Stimulated activated CD8-positive, alpha-beta memory T cell treated with anti-CD3 and anti-CD28 coated beads, Interleukin-7, amount 100 ng/mL, for 4 hours (primary cell): ENCODE data around the gene GRM7.

Source experiments
- DNase-seq, 2 donors: peaks; one replicate each; pipeline ENCODE4 v3.0.0-alpha.2; 2020; ENCODE audit warnings: low read depth in 2 of 2

GRM7 gene

DNA sequence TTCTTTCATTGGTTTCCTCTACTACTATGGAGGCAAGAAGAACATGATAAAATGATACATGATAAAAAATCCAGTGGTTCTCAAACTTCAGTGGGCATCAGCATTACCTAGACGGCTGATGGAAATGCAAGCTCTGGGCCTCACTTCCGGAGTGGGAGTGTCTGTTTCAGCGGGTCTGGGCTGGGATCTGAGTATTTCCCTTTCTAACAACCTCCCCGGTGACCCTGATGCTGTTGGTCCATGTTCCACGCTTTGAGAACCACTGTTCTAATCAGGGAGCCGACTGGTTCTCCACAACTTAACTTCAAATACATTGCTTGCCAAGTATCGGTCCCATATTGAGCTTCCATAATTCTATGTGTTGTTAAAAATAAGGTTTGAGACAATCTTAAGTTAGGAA, 928.4 kb downstream of the GRM7 start:
- DNase-seq = no peak

DNA sequence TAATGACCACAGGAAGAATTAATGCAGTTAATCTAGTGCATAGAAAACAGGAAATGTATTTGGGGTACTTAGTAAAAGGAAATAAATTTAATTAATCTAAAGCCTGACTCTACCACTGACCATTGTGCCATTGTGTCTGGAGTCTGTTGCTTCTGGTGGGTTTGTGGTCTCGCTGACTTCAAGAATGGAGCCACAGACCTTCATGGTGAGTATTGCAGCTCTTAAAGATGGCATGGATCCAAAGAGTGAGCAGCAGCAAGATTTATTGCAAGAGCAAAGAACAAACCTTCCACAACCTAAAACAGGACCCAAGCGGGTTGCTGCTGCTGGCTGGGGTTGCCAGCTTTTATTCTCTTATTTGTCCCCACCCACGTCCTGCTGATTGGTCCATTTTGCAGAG, 929.2 kb downstream of the GRM7 start:
- DNase-seq = no peak
